Measurements from ENCODE around the gene ADGRL1.
A peak's percentile ranks its signal among the peaks of the same experiment; 100 is the strongest.
"Not testable (repeated sequence)": the region's sequence is repeated elsewhere in the genome, so short reads cannot be mapped to it uniquely, and the experiment has no call there.

Gene ADGRL1

DNA sequence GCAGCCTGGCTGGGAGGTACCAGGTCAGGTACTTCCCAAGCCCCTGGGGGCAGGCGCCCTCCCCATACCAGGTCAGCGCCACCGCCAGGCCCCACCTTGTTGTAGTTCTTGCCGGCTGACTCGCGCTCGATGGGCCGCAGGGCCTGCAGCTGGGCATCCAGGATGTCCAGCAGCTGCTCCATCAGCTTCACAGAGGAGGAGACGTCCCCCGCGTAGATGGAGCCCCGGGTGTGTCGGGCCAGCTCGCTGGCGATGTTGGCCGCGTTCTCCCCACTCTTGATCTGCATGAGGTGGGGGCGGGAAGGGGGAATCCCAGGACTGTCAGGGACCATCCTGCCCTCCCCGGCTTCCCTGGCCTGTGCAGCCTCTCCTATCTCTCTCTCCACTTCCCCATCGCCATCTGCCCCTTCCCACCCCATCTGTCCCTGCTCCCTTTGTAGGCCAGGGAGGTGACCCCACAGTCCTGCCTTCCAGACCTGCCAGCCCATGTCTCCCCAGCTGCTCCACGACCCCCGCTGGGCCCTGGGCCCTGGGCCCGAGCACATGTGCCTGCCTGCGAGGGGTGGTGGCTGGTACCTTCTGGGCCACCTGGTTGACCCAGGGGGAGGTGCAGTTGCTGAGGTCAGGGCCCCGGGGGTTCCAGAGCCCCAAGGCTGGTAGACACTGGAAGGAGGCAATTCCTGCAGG lies 45.8 kb downstream of the ADGRL1 start:
- DNase-seq = no peak

DNA sequence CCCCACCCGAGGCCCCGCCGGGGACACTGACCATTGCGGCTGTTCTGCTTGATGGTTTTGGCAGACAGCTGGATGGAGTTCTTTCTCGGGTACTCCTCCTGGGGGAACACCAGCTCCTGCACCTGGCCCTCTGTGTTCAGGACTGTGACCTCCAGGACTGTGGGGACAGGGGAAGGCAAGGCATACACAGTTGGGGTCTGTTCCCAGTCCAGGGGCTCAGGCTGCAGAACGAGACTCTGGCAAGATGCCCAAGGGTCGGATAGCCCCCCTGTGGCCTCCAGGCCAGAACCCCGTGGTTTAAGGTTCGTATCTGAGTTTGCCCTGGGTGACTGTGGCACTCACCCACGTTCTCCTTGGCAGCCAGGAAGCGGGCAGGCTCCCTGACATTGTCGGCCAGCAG lies 46.9 kb downstream of the ADGRL1 start:
- DNase-seq = no peak

DNA sequence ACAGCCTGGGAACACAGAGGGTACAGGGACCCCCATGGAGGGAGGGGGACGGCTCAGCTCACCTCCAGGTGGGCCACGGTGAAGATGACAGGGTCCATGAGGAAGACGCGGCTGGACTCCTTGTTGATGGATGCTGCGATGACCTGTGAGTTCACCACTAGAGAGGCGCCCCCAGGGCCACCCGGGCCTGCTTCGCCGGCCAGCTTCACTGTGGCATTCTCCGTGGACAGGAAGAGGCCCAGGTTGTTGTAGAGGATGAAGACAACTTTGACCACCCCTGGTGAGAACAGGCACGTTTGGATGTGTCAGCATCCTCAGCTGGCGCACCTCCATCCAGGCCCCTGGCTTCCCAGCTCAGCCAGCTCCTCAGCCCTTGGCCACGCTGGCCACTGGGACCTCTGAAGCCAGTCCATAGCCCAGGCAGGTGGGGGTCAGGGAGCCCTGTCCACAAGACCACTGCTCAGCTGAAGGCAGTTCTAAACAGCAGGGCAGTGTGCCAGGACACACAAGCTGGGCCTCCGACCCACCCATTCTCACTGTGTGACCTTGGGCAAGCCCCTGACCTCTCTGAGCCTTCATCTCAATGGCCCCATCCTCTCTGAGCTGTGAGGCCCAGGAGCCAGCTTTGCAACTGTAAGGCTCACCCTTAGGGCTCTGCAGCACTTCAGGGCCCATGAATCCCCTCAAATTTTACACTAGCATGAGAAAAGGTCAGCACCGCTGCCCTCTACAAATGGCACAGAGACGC lies 47.5 kb downstream of the ADGRL1 start:
- no peak for DNase-seq

DNA sequence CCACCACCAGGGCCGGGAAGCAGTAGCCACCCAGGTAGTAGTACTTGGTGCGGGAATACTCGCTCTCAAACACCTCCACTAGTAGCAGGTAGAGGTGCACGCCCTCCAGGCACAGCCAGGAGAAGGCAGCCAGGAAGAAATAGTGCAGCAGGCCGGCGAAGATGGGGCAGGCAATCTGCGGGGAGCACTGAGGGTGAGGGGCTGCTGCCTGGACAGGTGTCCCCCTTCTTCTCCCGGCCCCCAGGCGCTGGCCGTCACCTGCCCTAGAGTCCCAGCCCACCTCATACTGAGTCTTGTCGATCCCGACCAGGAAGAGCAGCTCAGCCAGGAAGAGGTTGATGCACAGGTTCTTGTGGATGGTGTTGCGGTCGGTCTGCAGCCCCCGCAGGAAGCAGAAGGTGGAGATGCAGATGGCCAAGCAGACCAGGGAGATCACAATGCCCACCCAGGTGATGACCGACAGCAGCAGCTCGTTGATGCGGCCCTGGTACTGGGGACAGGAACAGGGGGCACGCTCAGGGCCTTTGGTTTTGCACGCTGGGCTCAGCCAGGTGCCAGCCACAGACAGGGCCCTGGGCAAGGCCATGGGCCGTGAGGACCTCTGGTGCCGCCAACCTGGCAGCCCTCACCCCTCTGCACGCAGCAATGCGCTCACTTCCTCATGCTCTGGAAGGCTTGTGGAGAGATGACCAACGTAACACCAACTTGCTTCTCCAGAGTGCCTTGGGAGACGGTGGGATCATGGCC lies 48.8 kb downstream of the ADGRL1 start:
- no peak for DNase-seq

DNA sequence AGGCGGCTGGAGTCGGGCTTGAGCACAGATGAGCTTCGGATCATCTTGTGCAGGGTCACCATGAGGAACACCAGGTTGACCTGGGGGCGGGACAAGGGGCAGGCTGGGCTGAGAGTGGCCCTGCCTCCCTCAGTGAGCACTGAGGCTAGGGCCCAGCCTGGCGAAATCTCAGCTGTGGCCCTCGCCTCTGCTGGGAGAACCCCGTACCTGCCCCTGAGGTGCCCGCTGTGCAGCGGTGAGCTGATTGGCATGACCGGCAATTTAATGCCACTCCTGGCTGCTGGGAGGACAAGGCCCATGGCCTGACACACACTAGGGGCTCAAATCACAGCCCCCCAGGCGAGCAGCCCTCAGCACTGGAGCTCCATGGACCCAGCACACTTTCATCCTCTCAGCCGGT lies 49.8 kb downstream of the ADGRL1 start:
- no peak for DNase-seq

DNA sequence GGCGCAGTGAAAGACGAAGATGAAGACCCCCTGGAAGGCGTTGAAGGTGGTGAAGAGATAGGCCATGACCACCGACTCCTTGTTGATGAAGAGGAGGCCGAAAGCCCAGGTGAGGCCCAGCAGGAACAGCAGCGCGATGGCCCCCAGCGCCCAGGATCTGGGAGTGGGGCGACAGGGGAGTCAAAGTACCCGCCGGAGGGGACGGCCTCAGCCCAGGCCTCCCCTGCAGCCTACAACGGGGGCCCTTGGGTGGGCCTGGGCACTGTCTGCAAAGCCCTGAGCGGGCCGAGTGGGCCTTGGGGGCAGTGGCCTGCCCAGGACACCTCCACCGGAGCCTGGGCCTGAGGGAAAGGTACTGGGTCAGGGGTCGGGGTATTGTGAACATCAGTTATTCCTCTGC lies 50.6 kb downstream of the ADGRL1 start:
- DNase-seq = no peak

DNA sequence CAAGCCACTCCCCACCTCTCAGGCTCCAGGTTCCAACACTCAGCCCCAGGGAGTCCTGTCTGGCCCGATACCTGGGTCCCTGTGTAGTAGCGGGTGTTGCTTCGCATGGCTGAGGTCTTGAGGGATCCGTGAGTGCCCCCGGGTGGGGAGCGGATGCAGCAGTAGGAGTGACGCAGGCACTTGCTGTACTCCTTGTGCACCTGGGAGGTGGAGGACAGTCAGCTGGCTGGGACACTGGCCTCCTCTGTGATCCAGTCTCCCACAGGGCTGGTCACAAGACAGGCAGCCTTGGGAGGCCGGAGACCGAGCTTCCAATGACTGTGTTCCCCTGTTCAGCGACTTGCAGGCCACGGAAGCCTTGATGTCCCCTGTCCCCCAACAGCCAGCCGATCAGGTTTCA lies 53.3 kb downstream of the ADGRL1 start:
- no peak for DNase-seq

DNA sequence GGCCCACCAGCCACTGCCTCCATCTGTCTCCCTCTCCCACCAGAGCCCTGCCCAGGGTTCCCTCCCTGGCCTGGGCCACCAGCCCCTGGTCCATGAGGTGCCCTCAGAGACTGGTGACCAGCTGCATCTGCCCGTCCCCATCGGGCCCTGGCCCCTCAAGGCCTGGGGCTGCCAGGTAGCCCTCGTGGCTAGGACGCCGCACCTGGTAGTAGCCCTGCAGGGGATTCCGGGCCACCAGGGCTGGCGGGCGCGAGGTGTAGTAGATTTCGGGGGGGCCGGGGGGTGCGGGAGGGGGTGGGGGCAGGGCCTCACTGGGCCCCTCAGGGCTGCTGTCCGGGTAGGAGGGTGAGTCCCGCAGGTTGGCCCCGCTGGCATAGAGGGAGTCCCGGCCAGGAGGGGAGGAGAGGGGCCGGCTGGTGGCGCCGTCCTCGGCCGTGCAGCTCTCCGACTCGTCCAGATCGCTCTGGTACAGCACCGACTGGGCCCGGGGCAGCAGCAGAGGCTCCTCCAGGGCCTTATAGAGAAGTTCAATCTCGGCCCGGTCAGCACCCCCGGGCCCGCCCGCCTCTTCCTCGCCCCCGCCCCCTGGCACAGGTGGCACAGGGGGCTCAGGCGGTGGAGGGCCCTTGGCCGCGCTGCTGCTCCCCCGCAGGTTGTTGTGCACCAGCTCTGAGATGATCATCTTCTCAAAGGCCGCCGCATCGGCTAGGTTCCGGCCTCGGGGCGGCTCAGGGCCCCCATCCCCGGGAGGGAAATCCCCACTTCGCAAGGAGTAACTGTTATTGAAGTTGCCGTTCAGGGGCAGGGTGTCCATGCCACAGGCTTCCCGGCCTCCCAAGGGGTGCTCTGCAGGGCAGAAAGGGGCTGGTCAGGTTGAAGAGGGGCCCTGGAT lies 55.0 kb downstream of the ADGRL1 start:
- no peak for DNase-seq

DNA sequence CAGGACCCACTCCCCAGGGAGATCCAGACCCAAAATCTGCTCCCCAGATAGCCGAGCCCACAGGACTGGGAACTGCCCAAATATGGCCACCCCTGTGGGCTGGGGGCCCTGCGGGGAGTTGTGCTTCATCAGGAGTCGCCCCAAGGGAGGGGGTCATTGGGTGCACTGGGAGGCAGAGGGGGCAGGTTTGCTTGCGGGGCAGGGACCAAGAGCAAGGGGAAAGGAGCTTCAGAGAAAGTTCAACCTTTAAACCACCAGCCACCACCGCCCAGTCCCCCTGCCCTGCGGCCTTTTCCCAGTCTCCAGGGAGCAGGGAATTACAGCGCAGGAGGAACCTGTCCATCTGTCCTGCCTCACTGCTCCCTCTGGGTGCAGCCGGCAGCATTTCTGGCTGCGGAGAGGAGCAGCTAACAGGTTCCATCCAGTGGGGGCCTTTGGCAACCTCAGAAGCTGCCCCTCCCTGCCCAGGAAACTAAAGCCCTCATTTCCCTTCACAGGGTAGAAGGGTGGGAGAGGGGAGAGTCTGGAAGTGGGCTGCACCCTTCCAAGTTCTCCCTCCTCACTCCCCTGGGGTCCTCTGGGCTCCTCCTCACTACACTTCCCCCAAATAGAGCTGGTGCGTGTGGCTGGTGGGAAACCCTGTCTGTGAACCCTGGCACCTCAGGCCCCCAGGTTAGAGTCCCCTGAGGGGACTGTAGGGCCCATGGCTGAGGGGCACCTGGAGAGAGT lies 55.8 kb downstream of the ADGRL1 start:
- no peak for DNase-seq

DNA sequence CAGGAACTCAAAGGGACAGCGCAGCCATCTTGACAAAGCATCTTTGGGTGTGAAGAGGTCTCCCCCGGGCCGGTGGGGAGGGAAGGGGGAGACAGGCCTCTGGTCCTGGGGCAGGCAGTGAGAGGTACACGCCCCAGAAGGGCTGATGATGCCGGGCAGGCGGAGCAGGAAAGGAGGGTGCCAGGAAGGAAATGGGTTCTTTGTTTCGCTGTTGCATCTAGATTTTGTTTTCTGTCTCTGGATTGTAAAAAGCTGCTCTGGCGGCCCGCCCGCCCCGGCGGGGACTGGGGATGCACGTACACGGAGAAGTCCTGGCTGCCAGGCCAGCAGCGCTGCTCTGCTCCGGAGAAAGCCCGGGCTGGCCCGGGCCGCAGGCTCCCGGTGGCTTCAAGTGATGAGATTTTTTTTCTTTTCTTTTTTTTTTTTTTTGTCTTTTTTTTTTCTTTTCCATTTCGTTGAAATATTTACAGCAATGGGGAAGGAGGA lies 56.4 kb downstream of the ADGRL1 start:
- DNase-seq = peak in 2 of 4 experiments; percentile 35

DNA sequence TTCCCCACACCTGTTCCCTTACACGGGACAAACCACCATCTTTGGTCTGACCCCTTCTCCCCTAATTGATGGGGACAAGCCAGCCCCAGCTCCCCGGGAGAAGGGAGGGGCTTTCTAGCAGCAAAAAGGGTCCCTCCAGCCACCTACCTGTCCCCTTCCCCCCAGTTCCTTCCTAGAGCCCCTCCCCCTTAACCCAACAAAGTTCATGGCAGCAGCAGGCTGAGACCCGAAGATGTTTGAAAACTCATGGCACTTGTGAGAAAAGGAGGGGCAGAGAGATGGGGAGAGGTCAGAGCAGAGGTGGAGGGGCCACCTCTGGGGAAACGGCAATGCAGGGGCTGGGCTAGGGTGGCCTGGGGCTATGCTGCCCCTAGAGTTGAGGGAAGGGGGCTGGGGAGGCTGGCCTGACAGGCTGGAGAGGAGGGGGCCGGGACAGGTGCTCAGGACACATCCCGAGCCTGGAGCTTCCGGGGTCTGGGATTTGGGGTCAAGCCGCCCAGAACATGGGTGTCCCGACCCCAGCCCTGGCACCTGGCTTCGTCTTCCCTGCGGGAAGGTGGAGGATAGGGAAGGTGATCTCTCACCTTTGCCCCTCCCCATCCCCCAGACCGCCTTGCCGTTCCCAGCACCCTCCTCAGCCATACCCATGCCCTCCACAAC lies 57.1 kb downstream of the ADGRL1 start:
- no peak for DNase-seq

DNA sequence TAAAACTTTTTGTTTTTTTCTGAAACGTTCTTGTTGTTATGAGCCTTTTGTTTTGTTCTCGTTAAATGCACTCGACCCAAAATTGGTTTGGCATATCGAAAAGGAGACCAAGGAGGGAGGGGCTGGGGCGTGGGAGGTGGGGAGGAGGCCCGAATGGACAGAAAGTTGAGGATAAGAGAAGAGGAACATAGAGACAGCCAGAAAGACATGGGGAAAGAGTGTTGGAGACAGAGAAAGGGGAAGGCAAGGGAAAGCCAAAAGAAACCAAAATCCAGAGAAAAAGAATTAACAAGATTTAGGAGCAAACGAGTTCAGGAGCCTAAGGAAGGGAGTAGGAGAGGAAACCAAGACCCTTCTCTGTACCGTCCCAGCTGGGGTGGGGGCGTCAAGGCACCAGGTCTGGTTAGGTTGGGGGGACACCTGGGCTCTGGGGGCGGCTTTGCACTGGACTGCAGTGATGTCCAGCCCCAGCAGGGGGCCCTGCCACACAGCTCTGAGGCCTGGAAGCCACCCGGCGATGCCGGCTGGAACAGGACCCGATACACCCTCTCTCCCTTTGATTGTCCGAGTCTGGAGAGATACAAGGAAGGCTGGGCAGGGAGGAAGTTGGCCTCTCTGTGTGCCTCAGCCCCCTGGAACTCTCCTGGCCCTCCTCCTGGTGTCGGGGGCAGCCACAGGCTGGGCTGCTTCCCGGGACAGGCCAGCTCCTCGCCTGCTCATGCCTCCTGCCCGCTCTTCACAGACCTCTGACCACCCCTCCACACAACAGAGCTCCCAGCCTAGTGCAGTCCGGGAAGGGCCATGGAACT lies 58.0 kb downstream of the ADGRL1 start:
- DNase-seq = peak; percentile 54 to 81 (median 62)

DNA sequence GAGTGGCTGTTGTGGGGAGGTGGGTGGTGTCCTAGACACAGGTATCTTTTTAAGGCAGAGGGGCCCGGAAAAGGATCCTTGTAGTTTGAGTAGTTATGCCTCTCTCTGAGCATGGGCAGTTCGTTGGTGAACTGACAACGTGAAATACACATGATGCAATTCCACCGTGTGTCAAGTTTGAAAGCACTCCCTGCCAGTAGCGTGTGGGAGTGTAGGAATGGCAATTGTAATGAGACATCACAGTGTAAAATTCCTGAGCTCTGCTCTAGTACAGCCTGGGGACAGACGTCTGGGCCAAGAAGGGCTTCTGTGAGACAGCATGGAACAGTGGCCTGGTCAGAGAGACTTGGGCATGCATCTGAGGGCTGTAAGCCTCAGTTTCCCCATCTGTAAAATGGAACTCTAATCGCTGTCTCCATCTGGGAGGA lies 59.2 kb downstream of the ADGRL1 start:
- peak; percentile 45 to 74 (median 68) for DNase-seq

DNA sequence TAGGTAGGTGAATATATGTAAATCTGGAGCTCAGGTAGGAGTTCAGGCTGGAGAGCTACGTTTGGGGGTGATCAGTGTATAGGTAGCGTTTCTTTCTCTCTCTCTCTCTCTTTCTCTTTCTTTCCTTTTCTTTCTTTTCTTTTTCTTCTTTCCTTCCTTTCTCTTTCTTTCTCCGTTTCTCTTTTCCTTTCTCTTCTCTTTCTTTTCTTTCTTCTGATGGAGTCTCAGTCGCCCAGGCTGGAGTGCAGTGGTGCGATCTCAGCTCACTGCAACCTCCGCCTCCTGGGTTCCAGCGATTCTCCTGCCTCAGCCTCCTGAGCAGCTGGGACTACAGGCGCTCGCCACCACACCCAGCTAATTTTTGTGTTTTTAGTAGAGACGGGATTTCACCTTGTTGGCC lies 59.8 kb downstream of the ADGRL1 start:
- DNase-seq = not testable (repeated sequence)

DNA sequence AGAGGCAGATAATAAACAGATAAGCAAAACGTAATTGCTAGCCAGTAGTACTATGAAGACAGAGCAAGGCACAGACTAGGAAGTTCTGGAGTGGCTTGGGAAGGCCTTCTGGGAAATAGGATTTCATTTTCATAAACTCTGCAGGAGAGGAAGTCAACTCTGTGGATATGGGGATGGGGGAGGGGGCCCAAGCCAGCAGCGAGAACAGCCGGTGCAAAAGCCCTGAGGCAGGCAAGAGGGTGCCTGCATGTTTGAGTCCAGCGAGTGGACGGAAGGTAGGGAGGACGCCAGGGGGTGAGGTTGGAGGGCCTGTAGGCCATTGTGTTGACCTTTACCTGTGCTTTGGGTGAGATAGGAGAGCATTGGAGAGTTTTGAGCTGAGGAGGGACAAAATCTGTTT lies 60.6 kb downstream of the ADGRL1 start:
- DNase-seq = no peak

DNA sequence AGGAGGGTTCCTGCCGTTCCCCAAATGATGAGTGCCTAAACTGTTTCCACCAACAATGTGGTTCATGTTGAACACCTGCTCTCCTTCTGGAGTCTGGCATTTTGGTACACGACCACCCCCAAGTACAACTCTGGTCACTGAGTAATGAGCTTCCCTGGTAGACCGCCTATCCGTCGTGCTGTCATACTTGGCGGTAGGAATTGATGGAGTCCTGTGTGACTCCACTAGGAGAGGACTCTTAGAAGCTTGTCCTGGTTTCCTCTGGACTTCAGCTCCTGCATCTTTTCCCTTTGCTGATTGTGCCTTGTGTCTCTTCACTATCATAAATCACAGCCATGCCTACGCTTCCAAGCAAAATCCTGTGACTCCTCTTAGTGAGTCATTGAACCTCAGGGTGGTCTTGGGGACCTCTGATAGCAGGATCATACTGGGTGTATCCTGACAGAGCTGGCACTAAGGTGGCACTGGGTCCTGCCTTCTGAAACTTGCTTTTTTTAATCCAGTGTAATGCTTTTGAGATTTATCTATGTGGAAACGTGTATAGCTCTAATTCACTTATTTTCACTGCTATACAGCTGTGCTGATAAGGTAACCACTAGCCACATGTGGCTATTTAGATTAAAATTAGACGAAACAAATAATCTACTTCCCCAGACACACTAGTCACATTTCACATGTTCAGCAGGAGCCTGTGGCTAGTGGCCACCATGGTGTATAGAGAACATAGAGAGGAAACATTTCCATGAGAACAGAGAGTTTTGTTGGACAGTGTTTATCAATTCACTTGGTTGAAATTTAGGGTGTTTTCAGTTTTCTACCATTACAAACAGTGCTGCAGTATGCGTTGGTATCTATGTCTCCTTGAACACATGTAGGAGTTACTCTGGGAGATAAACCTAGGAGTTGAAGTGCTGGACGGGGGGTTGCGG lies 63.4 kb downstream of the ADGRL1 start:
- no peak for DNase-seq

DNA sequence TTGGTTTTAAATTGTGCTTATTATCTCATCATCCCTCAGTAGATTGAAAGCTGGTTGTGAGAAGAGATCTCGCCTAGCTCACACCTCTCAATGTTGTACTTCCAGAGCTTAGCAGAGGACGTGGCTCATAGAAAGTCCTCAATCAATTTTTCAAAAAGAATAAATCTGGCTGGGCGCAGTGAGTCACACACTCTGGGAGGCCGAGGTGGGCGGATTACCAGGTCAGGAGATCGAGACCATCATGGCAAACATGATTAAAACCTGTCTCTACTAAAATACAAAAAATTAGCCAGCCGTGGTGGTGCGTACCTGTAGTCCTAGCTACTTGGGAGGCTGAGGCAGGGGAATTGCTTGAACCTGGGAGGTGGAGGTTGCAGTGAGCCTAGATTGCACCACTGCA lies 64.9 kb downstream of the ADGRL1 start:
- DNase-seq = no peak

DNA sequence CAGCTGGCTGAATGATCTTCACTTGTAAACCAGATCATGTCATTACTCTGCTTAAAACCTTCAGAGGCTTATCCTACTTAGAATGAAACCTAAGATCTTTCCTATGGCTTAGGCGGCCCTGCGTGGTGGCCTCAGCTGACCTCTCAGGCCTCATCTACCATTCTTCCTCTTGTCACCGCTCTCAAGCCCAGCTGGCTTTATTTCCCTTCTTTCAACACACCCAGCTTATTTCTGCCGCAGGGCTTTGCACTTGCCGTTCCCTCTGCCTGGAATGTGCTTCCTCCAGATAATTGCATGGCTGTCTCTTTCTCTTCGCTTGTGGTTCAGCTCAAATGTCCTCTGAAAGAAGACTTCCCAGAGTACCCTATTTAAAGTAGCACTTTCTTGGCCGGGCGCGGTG lies 66.0 kb downstream of the ADGRL1 start:
- peak; percentile 85 to 93 (median 90) for DNase-seq
